Left colon (tissue), 2 donors: ENCODE results near the gene CCDC9B. TPM values are rescaled to one million over a fixed set of nuclear protein-coding genes. Genes with fewer than 3 reads are reported as not detected.
A peak's percentile ranks its signal among the peaks of the same experiment; 100 is the strongest.

Source experiments
- ATAC-seq: fragments of 200-7000 bp; cut with Tn5 transposase; one replicate; pipeline ENCODE4 v1.9.1; 2020; ENCODE audit warnings: mild to moderate bottlenecking, moderate library complexity
- DNase-seq, 2 donors: peaks; one replicate each; pipeline ENCODE4 v3.0.0-alpha.2; 2020
- intact Hi-C, 2 donors: fragments of 100-400 bp; cut with DNase I in 1 of 2; cut with micrococcal nuclease in 1 of 2; formaldehyde crosslinking; loops; one replicate each; pipeline versions ENCODE4 v1.11.2 to v1.14.0; 2022; cut with DNase I, micrococcal nuclease
- total RNA-seq, 2 donors: library from RNA; stranded (reverse); fragmentation: NEBNext Ultra II Directional; extraction: Animal tissue kit (Norgen Biotek cat#: 25700); gene quantifications; one replicate each; pipeline ENCODE4 v1.2.1, GENCODE V29; 2021
- donor health status: DM: no; HTN: no; CAD: no.
- donor health status: DM: yes; HTN: yes; CAD: no.

Gene CCDC9B
- total RNA-seq, 2 donors from 2014 or later: 28.1 to 43.5 TPM

- intact Hi-C loops: no loop called here
- no peak for ATAC-seq
These were observed 18.1 kb downstream of the CCDC9B start for GRCh38 chr15:40322531-40323238.

GRCh38 chr15:40320931-40321371 lies 19.8 kb downstream of the CCDC9B start:
- peak; percentile 22 for ATAC-seq
- intact Hi-C loops: no loop called here
- DNase-seq: peak in 1 of 2 donors; percentile 64

More at GRCh38 chr15:40322531-40323238, 18.1 kb downstream of the CCDC9B start:
- peak in 1 of 2 donors; percentile 31 for DNase-seq

GRCh38 chr15:40320409-40320808 lies 20.3 kb downstream of the CCDC9B start:
- intact Hi-C loops: no loop called here
- ATAC-seq: no peak
- no peak for DNase-seq

GRCh38 chr15:40317580-40317979 lies 23.2 kb downstream of the CCDC9B start:
- no peak for DNase-seq
- intact Hi-C loops: loop anchor here in 1 of 2 donors (10.0 kb wide), 1 partner anchor 107 kb away; no protein-coding TSS in a partner anchor
- no peak for ATAC-seq

- intact Hi-C loops: loop anchor here in 1 of 2 donors (10.0 kb wide), 1 partner anchor 108 kb away; no protein-coding TSS in a partner anchor
- ATAC-seq: no peak
- DNase-seq: no peak
These were observed 23.8 kb downstream of the CCDC9B start for GRCh38 chr15:40316931-40317330.

- ATAC-seq (no peak), DNase-seq (no peak)
- intact Hi-C loops: loop anchor here in 1 of 2 donors (10.0 kb wide), 1 partner anchor 110 kb away; no protein-coding TSS in a partner anchor
These were observed 25.9 kb downstream of the CCDC9B start for GRCh38 chr15:40314723-40315276.

GRCh38 chr15:40313531-40314398 lies 27.0 kb downstream of the CCDC9B start:
- DNase-seq (peak; percentile 83 to 87), ATAC-seq (peak; percentile 89)
- intact Hi-C loops: loop anchor here in 1 of 2 donors (10.0 kb wide), 1 partner anchor 111 kb away; no protein-coding TSS in a partner anchor

GRCh38 chr15:40312370-40313158 lies 28.2 kb downstream of the CCDC9B start:
- no peak for DNase-seq
- intact Hi-C loops: loop anchor here in 1 of 2 donors (10.0 kb wide), 1 partner anchor 112 kb away; no protein-coding TSS in a partner anchor
- no peak for ATAC-seq

GRCh38 chr15:40310993-40311392 lies 29.7 kb downstream of the CCDC9B start:
- intact Hi-C loops: loop anchor here in 1 of 2 donors (10.0 kb wide), 1 partner anchor 114 kb away; no protein-coding TSS in a partner anchor
- ATAC-seq (no peak), DNase-seq (no peak)

- peak in 1 of 2 donors; percentile 64 for DNase-seq
- ATAC-seq: peak; percentile 62
- intact Hi-C loops: loop anchor here in 1 of 2 donors (10.0 kb wide), 1 partner anchor 115 kb away; no protein-coding TSS in a partner anchor
These were observed 30.5 kb downstream of the CCDC9B start for GRCh38 chr15:40310001-40310959.

- intact Hi-C loops: no loop called here
These were observed 31.3 kb downstream of the CCDC9B start for GRCh38 chr15:40309344-40309862.

GRCh38 chr15:40307421-40308211 lies 33.1 kb downstream of the CCDC9B start, which contains the start of gene PLCB2:
Gene PLCB2, minus strand, starts transcription at chr15:40307935. Its CDS starts 263 bp downstream, at chr15:40307672.
- ATAC-seq (peak; percentile 42), DNase-seq (peak; percentile 55 to 62)
- intact Hi-C loops: no loop called here

More at GRCh38 chr15:40309344-40309862, 31.3 kb downstream of the CCDC9B start:
- DNase-seq (no peak), ATAC-seq (no peak)

GRCh38 chr15:40306908-40307307 lies 33.8 kb downstream of the CCDC9B start:
- no peak for DNase-seq
- intact Hi-C loops: no loop called here
- no peak for ATAC-seq

GRCh38 chr15:40306371-40306770 lies 34.4 kb downstream of the CCDC9B start:
- intact Hi-C loops: no loop called here
- ATAC-seq (no peak), DNase-seq (no peak)

- no peak for ATAC-seq
- no peak for DNase-seq
- intact Hi-C loops: no loop called here
These were observed 35.5 kb downstream of the CCDC9B start for GRCh38 chr15:40305281-40305680.

GRCh38 chr15:40303576-40303975 lies 37.2 kb downstream of the CCDC9B start:
- intact Hi-C loops: no loop called here
- ATAC-seq (no peak), DNase-seq (no peak)
